ENCODE results near the gene LRBA.

Gene LRBA

DNA sequence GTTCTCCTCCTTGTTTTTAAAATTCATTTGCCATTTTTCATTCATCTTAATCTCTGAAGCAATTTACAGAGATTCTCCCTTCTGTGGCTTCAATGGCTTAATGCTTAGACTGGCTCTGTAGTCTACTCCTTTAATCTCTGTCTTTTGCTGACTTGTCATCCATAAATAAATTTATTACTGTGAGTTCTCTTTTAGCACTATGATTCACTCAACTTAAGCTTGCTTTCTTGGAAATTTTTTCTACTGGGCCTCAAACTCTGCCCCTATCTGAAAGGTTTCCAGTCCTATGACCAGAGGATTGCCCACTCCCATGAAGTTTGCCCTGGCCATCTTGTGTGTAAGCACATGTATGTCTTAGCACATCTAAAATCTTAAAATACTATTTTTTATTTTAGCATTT lies 685.7 kb downstream of the LRBA start:
- Histone ChIP-seq H3K9ac (ENCODE audit: low read depth in 1 of 2, low read length in 2 of 2) (no peak overlapping the region), H3K4me1 (ENCODE audit: control insufficient read depth in 1 of 2, insufficient read depth in 2 of 2, low read length in 2 of 2) (no peaks in the 10 kb centered on the region), H3K4me3 (ENCODE audit: low read depth in 1 of 2, low read length in 2 of 2) (no peak overlapping the region), H3K27ac (ENCODE audit: low read depth, low read length) (no peak overlapping the region), H3K27me3 (ENCODE audit: control insufficient read depth in 1 of 2, insufficient read depth in 2 of 2, low read length in 2 of 2) (no peaks in the 10 kb centered on the region), H3K9me3 (ENCODE audit: control insufficient read depth in 1 of 2, low read length in 2 of 2) (no peaks in the 10 kb centered on the region), H3K36me3 (ENCODE audit: control insufficient read depth in 1 of 2, insufficient read depth in 2 of 2, low read length in 2 of 2) (peaks cover 0 to 9% of the 10 kb centered on the region in 2 donors)

DNA sequence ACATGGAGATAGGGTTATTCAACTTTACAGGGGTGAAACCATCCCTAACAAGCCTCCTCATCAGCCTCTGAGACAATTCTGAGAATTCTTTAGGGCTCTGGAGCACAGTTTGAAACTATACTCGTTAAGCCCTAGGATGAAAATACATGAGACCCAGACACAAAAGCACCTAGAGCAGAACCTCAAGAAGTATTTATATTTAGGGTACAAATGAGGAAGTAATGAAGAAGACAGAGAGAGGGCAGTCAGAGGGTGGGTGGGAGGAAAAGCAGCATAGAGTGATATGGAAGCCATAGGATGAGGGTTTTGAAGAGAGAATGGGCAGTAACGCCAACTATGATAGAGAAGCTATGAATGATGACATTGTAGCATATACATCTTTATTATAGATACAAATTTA lies 686.6 kb downstream of the LRBA start:
- H3K27me3 ChIP-seq (ENCODE audit: control insufficient read depth in 1 of 2, insufficient read depth in 2 of 2, low read length in 2 of 2), result no peaks in the 10 kb centered on the region
- no peak overlapping the region for H3K9ac ChIP-seq (ENCODE audit: low read depth in 1 of 2, low read length in 2 of 2)
- H3K4me3 ChIP-seq (ENCODE audit: low read depth in 1 of 2, low read length in 2 of 2), result no peak overlapping the region
- no peak overlapping the region for H3K27ac ChIP-seq (ENCODE audit: low read depth, low read length)
- no peaks in the 10 kb centered on the region for H3K4me1 ChIP-seq (ENCODE audit: control insufficient read depth in 1 of 2, insufficient read depth in 2 of 2, low read length in 2 of 2)
- H3K9me3 ChIP-seq (ENCODE audit: control insufficient read depth in 1 of 2, low read length in 2 of 2), result no peaks in the 10 kb centered on the region
- H3K36me3 ChIP-seq (ENCODE audit: control insufficient read depth in 1 of 2, insufficient read depth in 2 of 2, low read length in 2 of 2), result peaks cover 0 to 9% of the 10 kb centered on the region in 2 donors

GRCh38 chr4:150327262-150327780 lies 687.8 kb downstream of the LRBA start:
- Histone ChIP-seq H3K9ac (ENCODE audit: low read depth in 1 of 2, low read length in 2 of 2) (no peak overlapping the region), H3K9me3 (ENCODE audit: control insufficient read depth in 1 of 2, low read length in 2 of 2) (no peaks in the 10 kb centered on the region), H3K36me3 (ENCODE audit: control insufficient read depth in 1 of 2, insufficient read depth in 2 of 2, low read length in 2 of 2) (peaks cover 0 to 9% of the 10 kb centered on the region in 2 donors), H3K4me1 (ENCODE audit: control insufficient read depth in 1 of 2, insufficient read depth in 2 of 2, low read length in 2 of 2) (no peaks in the 10 kb centered on the region), H3K27ac (ENCODE audit: low read depth, low read length) (no peak overlapping the region), H3K4me3 (ENCODE audit: low read depth in 1 of 2, low read length in 2 of 2) (no peak overlapping the region), H3K27me3 (ENCODE audit: control insufficient read depth in 1 of 2, insufficient read depth in 2 of 2, low read length in 2 of 2) (no peaks in the 10 kb centered on the region)

DNA sequence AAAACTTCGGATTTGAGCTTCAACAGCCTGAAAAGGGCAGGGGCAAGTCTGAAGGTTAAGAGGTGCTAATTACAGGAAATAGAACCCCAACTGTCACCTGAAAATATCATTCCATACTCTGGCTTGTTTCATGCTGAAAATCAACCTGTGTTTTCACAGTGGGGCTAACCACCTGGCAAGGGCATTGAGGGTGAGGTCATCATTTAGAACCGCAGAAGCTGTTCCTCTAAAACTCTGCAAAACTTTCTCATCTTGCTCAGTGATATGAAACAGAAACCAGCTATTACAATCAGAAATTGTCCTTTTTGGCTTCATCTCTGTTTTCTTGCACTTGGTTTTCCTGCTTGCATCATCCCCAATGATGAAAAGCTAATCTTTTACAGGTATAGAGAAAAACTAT lies 689.2 kb downstream of the LRBA start:
- no peak overlapping the region for H3K27ac ChIP-seq (ENCODE audit: low read depth, low read length)
- H3K9ac ChIP-seq (ENCODE audit: low read depth in 1 of 2, low read length in 2 of 2), result no peak overlapping the region
- H3K9me3 ChIP-seq (ENCODE audit: control insufficient read depth in 1 of 2, low read length in 2 of 2), result no peaks in the 10 kb centered on the region
- H3K4me1 ChIP-seq (ENCODE audit: control insufficient read depth in 1 of 2, insufficient read depth in 2 of 2, low read length in 2 of 2), result no peaks in the 10 kb centered on the region
- H3K36me3 ChIP-seq (ENCODE audit: control insufficient read depth in 1 of 2, insufficient read depth in 2 of 2, low read length in 2 of 2), result peaks cover 0 to 14% of the 10 kb centered on the region in 2 donors
- no peak overlapping the region for H3K4me3 ChIP-seq (ENCODE audit: low read depth in 1 of 2, low read length in 2 of 2)
- no peaks in the 10 kb centered on the region for H3K27me3 ChIP-seq (ENCODE audit: control insufficient read depth in 1 of 2, insufficient read depth in 2 of 2, low read length in 2 of 2)

- H3K9me3 ChIP-seq (ENCODE audit: control insufficient read depth in 1 of 2, low read length in 2 of 2), result no peaks in the 10 kb centered on the region
- H3K9ac ChIP-seq (ENCODE audit: low read depth in 1 of 2, low read length in 2 of 2), result no peak overlapping the region
- H3K27ac ChIP-seq (ENCODE audit: low read depth, low read length), result no peak overlapping the region
- H3K4me1 ChIP-seq (ENCODE audit: control insufficient read depth in 1 of 2, insufficient read depth in 2 of 2, low read length in 2 of 2), result no peaks in the 10 kb centered on the region
- no peaks in the 10 kb centered on the region for H3K27me3 ChIP-seq (ENCODE audit: control insufficient read depth in 1 of 2, insufficient read depth in 2 of 2, low read length in 2 of 2)
- H3K36me3 ChIP-seq (ENCODE audit: control insufficient read depth in 1 of 2, insufficient read depth in 2 of 2, low read length in 2 of 2), result peaks cover 2 to 18% of the 10 kb centered on the region in 2 donors
- H3K4me3 ChIP-seq (ENCODE audit: low read depth in 1 of 2, low read length in 2 of 2), result no peak overlapping the region
Observed at GRCh38 chr4:150323406-150324325, 691.4 kb downstream of the LRBA start.

- Histone ChIP-seq H3K9ac (ENCODE audit: low read depth in 1 of 2, low read length in 2 of 2) (no peak overlapping the region), H3K27ac (ENCODE audit: low read depth, low read length) (no peak overlapping the region)
Observed at GRCh38 chr4:150322646-150323045, 692.4 kb downstream of the LRBA start.

GRCh38 chr4:150321113-150321512 lies 694.0 kb downstream of the LRBA start:
- H3K4me1 ChIP-seq (ENCODE audit: control insufficient read depth in 1 of 2, insufficient read depth in 2 of 2, low read length in 2 of 2), result no peaks in the 10 kb centered on the region
- no peak overlapping the region for H3K9ac ChIP-seq (ENCODE audit: low read depth in 1 of 2, low read length in 2 of 2)
- H3K27ac ChIP-seq (ENCODE audit: low read depth, low read length), result no peak overlapping the region
- H3K27me3 ChIP-seq (ENCODE audit: control insufficient read depth in 1 of 2, insufficient read depth in 2 of 2, low read length in 2 of 2), result no peaks in the 10 kb centered on the region
- no peaks in the 10 kb centered on the region for H3K9me3 ChIP-seq (ENCODE audit: control insufficient read depth in 1 of 2, low read length in 2 of 2)
- peaks cover 2 to 20% of the 10 kb centered on the region in 2 donors for H3K36me3 ChIP-seq (ENCODE audit: control insufficient read depth in 1 of 2, insufficient read depth in 2 of 2, low read length in 2 of 2)
- no peak overlapping the region for H3K4me3 ChIP-seq (ENCODE audit: low read depth in 1 of 2, low read length in 2 of 2)

More at GRCh38 chr4:150322646-150323045, 692.4 kb downstream of the LRBA start:
- Histone ChIP-seq H3K9me3 (ENCODE audit: control insufficient read depth in 1 of 2, low read length in 2 of 2) (no peaks in the 10 kb centered on the region), H3K36me3 (ENCODE audit: control insufficient read depth in 1 of 2, insufficient read depth in 2 of 2, low read length in 2 of 2) (peaks cover 2 to 20% of the 10 kb centered on the region in 2 donors), H3K27me3 (ENCODE audit: control insufficient read depth in 1 of 2, insufficient read depth in 2 of 2, low read length in 2 of 2) (no peaks in the 10 kb centered on the region), H3K4me1 (ENCODE audit: control insufficient read depth in 1 of 2, insufficient read depth in 2 of 2, low read length in 2 of 2) (no peaks in the 10 kb centered on the region), H3K4me3 (ENCODE audit: low read depth in 1 of 2, low read length in 2 of 2) (no peak overlapping the region)

GRCh38 chr4:150318971-150319370 lies 696.1 kb downstream of the LRBA start:
- Histone ChIP-seq H3K9ac (ENCODE audit: low read depth in 1 of 2, low read length in 2 of 2) (no peak overlapping the region), H3K9me3 (ENCODE audit: control insufficient read depth in 1 of 2, low read length in 2 of 2) (no peaks in the 10 kb centered on the region), H3K27ac (ENCODE audit: low read depth, low read length) (no peak overlapping the region), H3K27me3 (ENCODE audit: control insufficient read depth in 1 of 2, insufficient read depth in 2 of 2, low read length in 2 of 2) (no peaks in the 10 kb centered on the region), H3K4me3 (ENCODE audit: low read depth in 1 of 2, low read length in 2 of 2) (no peak overlapping the region), H3K36me3 (ENCODE audit: control insufficient read depth in 1 of 2, insufficient read depth in 2 of 2, low read length in 2 of 2) (peaks cover 2 to 15% of the 10 kb centered on the region in 2 donors), H3K4me1 (ENCODE audit: control insufficient read depth in 1 of 2, insufficient read depth in 2 of 2, low read length in 2 of 2) (no peaks in the 10 kb centered on the region)

DNA sequence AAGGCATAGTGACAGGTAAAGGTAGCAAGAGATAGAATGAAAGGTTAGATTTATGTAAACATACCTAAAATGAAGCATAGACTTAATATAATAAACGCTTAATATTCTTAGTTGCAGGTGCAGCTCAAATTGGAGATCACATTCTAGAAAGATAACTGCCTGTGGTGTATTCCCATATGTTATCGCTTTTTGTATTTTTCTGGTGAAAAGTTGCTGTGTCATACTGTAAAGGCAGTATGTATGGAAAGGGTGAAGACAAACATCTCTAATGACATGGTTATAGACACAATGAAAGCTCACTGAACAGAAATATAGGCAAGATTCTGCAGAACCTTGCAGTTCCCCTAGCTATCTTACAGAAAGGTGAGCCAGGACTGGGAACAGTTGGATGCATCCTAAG lies 696.6 kb downstream of the LRBA start:
- H3K27me3 ChIP-seq (ENCODE audit: control insufficient read depth in 1 of 2, insufficient read depth in 2 of 2, low read length in 2 of 2), result no peaks in the 10 kb centered on the region
- no peaks in the 10 kb centered on the region for H3K4me1 ChIP-seq (ENCODE audit: control insufficient read depth in 1 of 2, insufficient read depth in 2 of 2, low read length in 2 of 2)
- no peak overlapping the region for H3K9ac ChIP-seq (ENCODE audit: low read depth in 1 of 2, low read length in 2 of 2)
- H3K9me3 ChIP-seq (ENCODE audit: control insufficient read depth in 1 of 2, low read length in 2 of 2), result no peaks in the 10 kb centered on the region
- H3K36me3 ChIP-seq (ENCODE audit: control insufficient read depth in 1 of 2, insufficient read depth in 2 of 2, low read length in 2 of 2), result peaks cover 2 to 15% of the 10 kb centered on the region in 2 donors
- H3K27ac ChIP-seq (ENCODE audit: low read depth, low read length), result no peak overlapping the region
- no peak overlapping the region for H3K4me3 ChIP-seq (ENCODE audit: low read depth in 1 of 2, low read length in 2 of 2)

DNA sequence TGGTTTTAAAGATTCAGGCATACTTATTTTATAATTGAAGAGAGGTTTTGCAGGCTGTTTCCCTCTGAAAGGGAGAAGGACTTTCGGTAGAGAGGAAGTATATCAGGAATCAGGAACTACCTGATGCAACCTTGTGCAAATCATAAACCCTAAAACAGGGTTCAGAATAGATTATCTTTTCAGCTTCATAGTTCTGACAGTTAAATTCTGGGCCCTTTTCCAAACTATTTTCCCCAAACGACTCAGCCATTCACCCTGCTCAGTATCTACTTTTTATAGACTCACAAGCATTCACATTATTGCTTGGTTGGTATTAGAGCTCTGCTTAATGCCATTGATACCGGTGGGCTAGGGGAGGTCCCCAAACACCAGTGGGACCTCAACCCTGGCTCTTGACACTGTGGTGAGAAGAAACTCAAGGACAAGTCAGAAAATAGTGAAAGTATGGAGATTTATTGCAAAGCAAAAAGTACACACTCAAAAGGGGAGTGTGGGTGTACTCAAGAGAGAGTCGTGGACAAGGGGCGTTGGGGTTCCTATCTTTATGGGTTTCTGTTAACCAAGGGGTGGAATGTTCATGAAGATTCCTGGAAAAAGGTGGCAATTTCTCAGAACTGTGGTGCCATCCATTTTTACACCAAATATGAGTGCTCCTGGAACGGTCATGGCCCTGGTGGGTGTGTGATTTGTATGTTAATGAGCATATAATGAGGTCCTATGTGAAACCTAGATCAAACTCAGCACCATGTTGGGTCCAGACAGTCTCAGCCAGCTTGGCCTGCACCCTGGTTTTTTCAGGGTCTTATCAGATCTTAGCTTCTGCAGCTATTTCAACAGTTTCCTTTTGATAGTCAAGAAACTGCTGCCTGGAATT lies 698.5 kb downstream of the LRBA start:
- H3K9ac ChIP-seq (ENCODE audit: low read depth in 1 of 2, low read length in 2 of 2), result no peak overlapping the region
- H3K9me3 ChIP-seq (ENCODE audit: control insufficient read depth in 1 of 2, low read length in 2 of 2), result no peaks in the 10 kb centered on the region
- peaks cover 2 to 15% of the 10 kb centered on the region in 2 donors for H3K36me3 ChIP-seq (ENCODE audit: control insufficient read depth in 1 of 2, insufficient read depth in 2 of 2, low read length in 2 of 2)
- no peaks in the 10 kb centered on the region for H3K27me3 ChIP-seq (ENCODE audit: control insufficient read depth in 1 of 2, insufficient read depth in 2 of 2, low read length in 2 of 2)
- H3K27ac ChIP-seq (ENCODE audit: low read depth, low read length), result no peak overlapping the region
- H3K4me1 ChIP-seq (ENCODE audit: control insufficient read depth in 1 of 2, insufficient read depth in 2 of 2, low read length in 2 of 2), result no peaks in the 10 kb centered on the region
- H3K4me3 ChIP-seq (ENCODE audit: low read depth in 1 of 2, low read length in 2 of 2), result no peak overlapping the region

Data from duodenal mucosa (tissue), 2 donors.